ENCODE data around the gene CACNA1G. TPM values are rescaled to one million over a fixed set of nuclear protein-coding genes. Genes with fewer than 3 reads are reported as not detected.

Gene CACNA1G
- total RNA-seq, 2 experiments from 2014 or later = 0.22 to 0.24 TPM

GRCh38 chr17:50601823-50602375, 41.4 kb downstream of the CACNA1G start:
- no peaks in the 10 kb centered on the region for H3K4me1 Mint-ChIP-seq (ENCODE audit: low read depth)
- no peaks in the 10 kb centered on the region for H3K36me3 Mint-ChIP-seq (ENCODE audit: low read depth)
- H3K27ac Mint-ChIP-seq = no peak overlapping the region
- no peaks in the 10 kb centered on the region for H3K9me3 Mint-ChIP-seq
- H3K4me3 Mint-ChIP-seq = no peak overlapping the region
- H3K27me3 Mint-ChIP-seq (ENCODE audit: low read depth) = peaks cover 15% of the 10 kb centered on the region
- no peak for DNase-seq
- intact Hi-C loops (cut with micrococcal nuclease) = no loop called here
- CTCF ChIA-PET = no interaction called here

DNA sequence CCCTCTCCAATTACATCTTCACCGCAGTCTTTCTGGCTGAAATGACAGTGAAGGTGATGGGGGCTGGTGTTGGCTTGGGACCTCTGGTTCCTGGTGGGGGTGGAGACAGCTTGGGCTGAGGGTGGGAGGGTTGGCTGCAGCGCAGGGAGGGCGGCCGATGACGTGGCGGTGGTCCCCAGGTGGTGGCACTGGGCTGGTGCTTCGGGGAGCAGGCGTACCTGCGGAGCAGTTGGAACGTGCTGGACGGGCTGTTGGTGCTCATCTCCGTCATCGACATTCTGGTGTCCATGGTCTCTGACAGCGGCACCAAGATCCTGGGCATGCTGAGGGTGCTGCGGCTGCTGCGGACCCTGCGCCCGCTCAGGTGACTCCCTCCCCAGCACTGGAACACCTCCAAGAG, 42.3 kb downstream of the CACNA1G start:
- CTCF ChIA-PET = no interaction called here
- Mint-ChIP-seq H3K4me1 (ENCODE audit: low read depth) (no peaks in the 10 kb centered on the region), H3K27ac (no peak overlapping the region), H3K4me3 (no peak overlapping the region), H3K9me3 (no peaks in the 10 kb centered on the region), H3K27me3 (ENCODE audit: low read depth) (peaks cover 15% of the 10 kb centered on the region), H3K36me3 (ENCODE audit: low read depth) (no peaks in the 10 kb centered on the region)
- no peak for DNase-seq
- intact Hi-C loops (cut with micrococcal nuclease) = no loop called here

GRCh38 chr17:50603340-50603739, 42.8 kb downstream of the CACNA1G start:
- no peak overlapping the region for H3K27ac Mint-ChIP-seq
- H3K4me3 Mint-ChIP-seq = no peak overlapping the region
- CTCF ChIA-PET = no interaction called here

GRCh38 chr17:50604513-50604912, 44.0 kb downstream of the CACNA1G start:
- no peaks in the 10 kb centered on the region for H3K36me3 Mint-ChIP-seq (ENCODE audit: low read depth)
- no peaks in the 10 kb centered on the region for H3K4me1 Mint-ChIP-seq (ENCODE audit: low read depth)
- no peak for DNase-seq
- CTCF ChIA-PET = interaction anchor here (0.7 kb wide), 1 partner anchor 16 kb away, joined by 3 read pairs; no protein-coding TSS in a partner anchor
- intact Hi-C loops (cut with micrococcal nuclease) = no loop called here
- H3K27ac Mint-ChIP-seq = no peak overlapping the region
- peaks cover 15% of the 10 kb centered on the region for H3K27me3 Mint-ChIP-seq (ENCODE audit: low read depth)
- no peak overlapping the region for H3K4me3 Mint-ChIP-seq
- no peaks in the 10 kb centered on the region for H3K9me3 Mint-ChIP-seq

More at GRCh38 chr17:50603340-50603739, 42.8 kb downstream of the CACNA1G start:
- Mint-ChIP-seq H3K27me3 (ENCODE audit: low read depth) (peaks cover 15% of the 10 kb centered on the region), H3K4me1 (ENCODE audit: low read depth) (no peaks in the 10 kb centered on the region), H3K9me3 (no peaks in the 10 kb centered on the region), H3K36me3 (ENCODE audit: low read depth) (no peaks in the 10 kb centered on the region)
- DNase-seq = no peak
- intact Hi-C loops (cut with micrococcal nuclease) = no loop called here

DNA sequence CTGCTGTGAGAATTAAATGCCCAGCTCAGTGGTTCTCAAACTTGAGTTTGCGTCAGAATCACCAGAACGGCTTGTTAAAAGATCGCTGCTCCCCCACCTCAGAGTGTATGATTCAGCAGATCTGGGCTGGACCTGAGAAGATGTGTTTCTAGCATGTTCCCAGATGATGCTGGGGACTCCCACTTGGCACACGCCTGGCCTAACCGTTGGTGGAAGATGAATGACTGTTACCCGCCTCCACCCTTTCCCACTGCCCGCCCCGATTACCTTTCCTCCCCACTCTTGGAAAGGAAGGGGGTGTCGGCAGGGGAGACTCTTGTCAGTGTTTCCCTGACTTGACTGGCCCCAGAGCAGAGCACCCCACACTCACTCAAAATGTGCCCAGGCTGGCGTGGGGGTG, 44.9 kb downstream of the CACNA1G start:
- intact Hi-C loops (cut with micrococcal nuclease) = no loop called here
- Mint-ChIP-seq H3K4me1 (ENCODE audit: low read depth) (no peaks in the 10 kb centered on the region), H3K4me3 (no peak overlapping the region), H3K9me3 (no peaks in the 10 kb centered on the region), H3K27me3 (ENCODE audit: low read depth) (peaks cover 15% of the 10 kb centered on the region), H3K36me3 (ENCODE audit: low read depth) (no peaks in the 10 kb centered on the region), H3K27ac (no peak overlapping the region)
- CTCF ChIA-PET = no interaction called here
- DNase-seq = no peak

- intact Hi-C loops (cut with micrococcal nuclease) = no loop called here
- Mint-ChIP-seq H3K36me3 (ENCODE audit: low read depth) (no peaks in the 10 kb centered on the region), H3K4me3 (no peak overlapping the region), H3K4me1 (ENCODE audit: low read depth) (no peaks in the 10 kb centered on the region), H3K27me3 (ENCODE audit: low read depth) (peaks cover 10% of the 10 kb centered on the region), H3K27ac (no peak overlapping the region), H3K9me3 (no peaks in the 10 kb centered on the region)
- DNase-seq = no peak
- CTCF ChIA-PET = no interaction called here
Measured at GRCh38 chr17:50607522-50608175, 47.1 kb downstream of the CACNA1G start.

DNA sequence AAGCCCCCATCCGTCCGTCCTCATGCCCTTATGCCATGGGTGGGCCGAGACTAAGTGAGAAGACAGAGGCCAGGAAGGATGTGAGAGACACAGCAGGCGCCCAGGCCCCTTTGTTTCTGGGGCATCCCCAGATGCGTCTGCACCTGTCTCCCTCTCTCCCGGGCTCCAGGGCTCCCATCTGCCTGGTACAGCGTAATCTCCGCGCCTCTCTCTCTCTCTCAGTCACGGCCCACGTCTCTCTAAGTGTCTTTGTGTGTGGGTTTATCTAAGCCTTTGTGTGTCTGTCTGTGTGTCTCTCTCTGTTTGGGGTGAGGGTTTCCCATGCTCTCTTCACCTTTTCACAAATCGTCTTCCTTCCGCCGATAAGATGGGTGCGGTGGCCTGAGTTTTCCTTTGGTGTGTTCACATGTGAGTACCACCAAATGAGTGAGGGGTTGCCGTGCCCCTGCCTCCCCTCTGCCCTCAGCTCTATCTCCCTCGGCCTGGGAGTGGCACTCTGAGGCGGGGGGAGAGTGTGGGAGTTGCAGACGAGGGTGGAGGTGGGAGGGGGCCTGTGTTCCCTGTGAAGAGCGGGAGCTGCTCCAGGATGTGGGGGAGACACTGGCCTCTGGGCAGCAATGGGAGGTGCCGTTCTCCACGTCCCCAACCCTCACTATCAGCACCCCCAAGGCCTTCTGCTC, 48.3 kb downstream of the CACNA1G start:
- Mint-ChIP-seq H3K9me3 (no peaks in the 10 kb centered on the region), H3K27me3 (ENCODE audit: low read depth) (peaks cover 10% of the 10 kb centered on the region), H3K36me3 (ENCODE audit: low read depth) (no peaks in the 10 kb centered on the region), H3K4me3 (no peak overlapping the region), H3K4me1 (ENCODE audit: low read depth) (no peaks in the 10 kb centered on the region), H3K27ac (no peak overlapping the region)
- DNase-seq = no peak
- intact Hi-C loops (cut with micrococcal nuclease) = no loop called here
- CTCF ChIA-PET = interaction anchor here (2.4 kb wide), 1 partner anchor 17 kb away, joined by 10 read pairs; no protein-coding TSS in a partner anchor

- CTCF ChIA-PET = interaction anchor here (0.6 to 2.4 kb wide), 2 partner anchors 17 to 206 kb away, joined by 3 to 10 read pairs; no protein-coding TSS in a partner anchor
- H3K27ac Mint-ChIP-seq = no peak overlapping the region
Measured at GRCh38 chr17:50609380-50610074, 49.0 kb downstream of the CACNA1G start.

GRCh38 chr17:50611634-50612033, 51.1 kb downstream of the CACNA1G start:
- Mint-ChIP-seq H3K36me3 (ENCODE audit: low read depth) (no peaks in the 10 kb centered on the region), H3K4me3 (no peak overlapping the region), H3K4me1 (ENCODE audit: low read depth) (peaks cover 3% of the 10 kb centered on the region), H3K27me3 (ENCODE audit: low read depth) (peaks cover 3% of the 10 kb centered on the region), H3K27ac (no peak overlapping the region), H3K9me3 (no peaks in the 10 kb centered on the region)
- no peak for DNase-seq
- CTCF ChIA-PET = interaction anchor here (1.0 kb wide), 1 partner anchor 129 kb away, joined by 4 read pairs; no protein-coding TSS in a partner anchor
- intact Hi-C loops (cut with micrococcal nuclease) = no loop called here

More at GRCh38 chr17:50609380-50610074, 49.0 kb downstream of the CACNA1G start:
- Mint-ChIP-seq H3K9me3 (no peaks in the 10 kb centered on the region), H3K4me3 (no peak overlapping the region), H3K4me1 (ENCODE audit: low read depth) (peaks cover 3% of the 10 kb centered on the region), H3K27me3 (ENCODE audit: low read depth) (peaks cover 8% of the 10 kb centered on the region), H3K36me3 (ENCODE audit: low read depth) (no peaks in the 10 kb centered on the region)
- no peak for DNase-seq
- intact Hi-C loops (cut with micrococcal nuclease) = no loop called here

DNA sequence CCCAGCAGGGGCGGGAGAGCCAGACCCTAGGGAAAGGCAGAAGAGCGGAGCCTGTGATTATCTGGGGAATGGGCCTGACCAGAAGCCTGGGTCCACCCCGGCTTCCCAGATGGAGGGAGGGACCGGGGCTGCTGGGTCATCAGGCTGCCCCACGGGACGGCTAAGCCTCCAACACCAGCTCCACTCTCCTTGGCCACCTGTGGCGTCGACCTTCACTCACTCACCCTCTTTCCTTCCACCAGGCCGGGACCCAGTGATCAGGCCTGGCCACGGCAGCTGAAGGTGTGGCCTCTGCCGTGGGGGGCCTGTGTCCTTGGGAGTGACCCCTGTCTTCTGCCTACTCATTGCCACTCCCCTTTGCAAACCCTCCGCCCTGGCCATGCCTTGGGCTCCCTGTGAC, 51.8 kb downstream of the CACNA1G start:
- Mint-ChIP-seq H3K9me3 (no peaks in the 10 kb centered on the region), H3K4me3 (no peak overlapping the region), H3K36me3 (ENCODE audit: low read depth) (no peaks in the 10 kb centered on the region), H3K4me1 (ENCODE audit: low read depth) (peaks cover 3% of the 10 kb centered on the region), H3K27me3 (ENCODE audit: low read depth) (peaks cover 3% of the 10 kb centered on the region), H3K27ac (no peak overlapping the region)
- intact Hi-C loops (cut with micrococcal nuclease) = no loop called here
- no peak for DNase-seq
- CTCF ChIA-PET = interaction anchor here (1.0 kb wide), 1 partner anchor 129 kb away, joined by 4 read pairs; no protein-coding TSS in a partner anchor

DNA sequence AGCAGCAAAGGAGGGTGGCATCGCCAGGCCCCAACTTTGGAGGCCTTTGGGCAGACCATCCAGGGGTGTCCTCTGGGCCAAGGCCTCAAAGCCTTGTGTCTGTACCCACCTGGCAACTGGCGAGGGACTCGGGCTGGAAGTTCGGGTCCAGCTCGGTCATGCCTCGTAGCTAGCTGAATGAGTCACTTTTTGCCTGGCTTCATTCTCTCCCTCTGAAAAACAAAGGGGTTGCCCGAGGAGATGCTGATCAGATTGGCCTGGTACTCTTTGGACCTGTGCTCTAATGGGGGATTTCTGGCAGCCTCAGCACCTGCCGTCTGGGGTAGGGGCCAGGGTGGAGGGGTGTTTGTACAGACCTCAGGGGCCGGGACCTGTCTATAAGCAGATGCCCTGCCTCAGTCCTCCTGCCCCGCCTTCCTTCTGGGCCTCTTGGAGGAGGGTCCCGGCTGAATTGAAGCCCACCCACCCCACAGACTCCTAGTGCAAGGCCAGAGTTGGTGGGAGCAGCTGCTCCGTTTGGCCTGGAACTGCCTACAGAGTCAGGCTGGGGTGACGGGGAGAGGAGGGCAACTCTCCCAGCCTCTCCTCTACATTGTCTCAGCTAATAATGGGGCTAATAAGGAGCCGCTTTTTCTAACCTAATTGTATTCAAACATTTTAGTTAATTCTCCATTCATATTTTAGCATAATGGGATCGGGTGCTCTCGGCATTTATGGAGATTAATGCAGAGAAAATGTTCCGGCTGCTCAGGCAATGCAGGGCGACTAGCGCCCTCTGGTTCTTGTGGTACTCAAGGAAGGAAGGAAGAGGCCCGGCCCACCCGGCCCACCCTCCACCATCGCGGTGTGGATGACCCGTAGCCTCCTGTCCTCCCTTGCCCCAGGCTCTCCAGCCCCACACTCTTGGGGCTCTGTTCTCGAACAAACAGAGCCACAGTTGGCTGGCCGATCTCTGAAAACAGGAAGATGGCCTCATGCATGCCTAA, 52.8 kb downstream of the CACNA1G start:
- Mint-ChIP-seq H3K4me1 (ENCODE audit: low read depth) (peaks cover 3% of the 10 kb centered on the region), H3K36me3 (ENCODE audit: low read depth) (no peaks in the 10 kb centered on the region), H3K27ac (no peak overlapping the region), H3K4me3 (no peak overlapping the region), H3K9me3 (no peaks in the 10 kb centered on the region), H3K27me3 (ENCODE audit: low read depth) (peaks cover 3% of the 10 kb centered on the region)
- CTCF ChIA-PET = no interaction called here
- intact Hi-C loops (cut with micrococcal nuclease) = loop anchor here (1.0 kb wide), 1 partner anchor 66 kb away; the partner anchor contains the start of gene SPATA20
- peak; percentile 35 for DNase-seq
